MM.1S (cell line): ENCODE measurements around the gene COL27A1.

Experiments
- EZH2 ChIP-seq: fragments of 300-600 bp; sonication (generic); optimal IDR thresholded peaks from 2 replicates; pipeline ENCODE3; 2017; ENCODE audit warnings: low read depth, mild to moderate bottlenecking, antibody characterized with exemption, low read length, mixed read lengths
- EZH2phosphoT487 ChIP-seq: fragments of 300-600 bp; sonication (generic); IDR thresholded peaks from 2 replicates; pipeline ENCODE4 v1.6.1; 2018; ENCODE audit warnings: antibody characterized with exemption, low read length
- TF ChIP-seq, protein P1 (sequence below): fragments of 300-600 bp; sonication (generic); IDR thresholded peaks from 2 replicates; pipeline ENCODE4 v1.5.1; 2016; ENCODE audit warnings: antibody characterized with exemption, low read length, mixed read lengths

GRCh38 chr9:114226246-114227055 lies 71.1 kb downstream of the COL27A1 start:
- TF ChIP-seq, protein P1, sequence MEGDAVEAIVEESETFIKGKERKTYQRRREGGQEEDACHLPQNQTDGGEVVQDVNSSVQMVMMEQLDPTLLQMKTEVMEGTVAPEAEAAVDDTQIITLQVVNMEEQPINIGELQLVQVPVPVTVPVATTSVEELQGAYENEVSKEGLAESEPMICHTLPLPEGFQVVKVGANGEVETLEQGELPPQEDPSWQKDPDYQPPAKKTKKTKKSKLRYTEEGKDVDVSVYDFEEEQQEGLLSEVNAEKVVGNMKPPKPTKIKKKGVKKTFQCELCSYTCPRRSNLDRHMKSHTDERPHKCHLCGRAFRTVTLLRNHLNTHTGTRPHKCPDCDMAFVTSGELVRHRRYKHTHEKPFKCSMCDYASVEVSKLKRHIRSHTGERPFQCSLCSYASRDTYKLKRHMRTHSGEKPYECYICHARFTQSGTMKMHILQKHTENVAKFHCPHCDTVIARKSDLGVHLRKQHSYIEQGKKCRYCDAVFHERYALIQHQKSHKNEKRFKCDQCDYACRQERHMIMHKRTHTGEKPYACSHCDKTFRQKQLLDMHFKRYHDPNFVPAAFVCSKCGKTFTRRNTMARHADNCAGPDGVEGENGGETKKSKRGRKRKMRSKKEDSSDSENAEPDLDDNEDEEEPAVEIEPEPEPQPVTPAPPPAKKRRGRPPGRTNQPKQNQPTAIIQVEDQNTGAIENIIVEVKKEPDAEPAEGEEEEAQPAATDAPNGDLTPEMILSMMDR = no peak
- TF ChIP-seq EZH2 (no peak), EZH2phosphoT487 (no peak)
